Activated CD4-positive, alpha-beta T cell treated with anti-CD3 and anti-CD28 coated beads for 48 hours (primary cell): ENCODE results near the gene CDC42EP3.

Source experiments
- DNase-seq: peaks from one replicate; pipeline ENCODE4 v3.0.0-alpha.2; 2020

The CDC42EP3 gene

GRCh38 chr2:37633845-37634244 is 37.6 kb downstream of the CDC42EP3 start:
- DNase-seq: no peak

DNA sequence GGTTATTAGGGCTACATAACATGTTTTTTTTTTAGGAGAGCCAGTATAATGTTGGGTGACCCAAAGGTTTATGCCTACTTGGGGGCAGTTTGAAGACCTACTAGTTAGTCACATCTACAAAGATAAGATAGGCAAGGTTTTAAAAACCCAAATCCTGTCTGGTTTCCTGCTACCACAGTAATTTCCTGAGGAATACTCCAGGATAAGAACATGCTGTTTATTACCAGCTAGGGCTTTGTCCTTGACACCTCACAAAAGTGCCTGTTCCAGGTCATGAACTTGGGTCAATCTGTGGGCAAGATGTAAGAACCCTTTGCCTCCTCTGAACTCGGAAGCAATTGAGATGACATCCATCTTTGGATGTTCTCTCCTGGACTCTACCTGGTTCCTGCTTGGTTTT is 38.2 kb downstream of the CDC42EP3 start:
- DNase-seq: no peak

DNA sequence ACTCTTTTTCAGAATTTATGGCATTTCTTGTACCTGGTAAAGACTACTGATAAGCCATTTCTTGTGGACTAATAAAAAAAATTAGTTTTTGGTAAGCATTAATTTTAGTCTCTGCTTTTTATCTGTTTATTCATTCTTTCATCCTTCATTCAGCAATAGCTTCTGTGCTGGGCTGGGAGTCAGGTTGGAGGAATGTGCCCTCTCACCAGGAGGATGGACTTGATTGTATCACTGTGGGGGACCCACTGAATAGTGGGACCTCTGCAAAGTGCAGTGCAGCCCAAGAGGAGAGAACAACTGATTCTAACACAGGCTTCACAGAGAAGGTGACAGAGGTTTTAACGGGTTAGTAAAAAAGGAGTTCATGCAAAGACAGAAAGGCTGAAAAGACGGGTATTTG is 39.1 kb downstream of the CDC42EP3 start:
- no peak for DNase-seq

- no peak for DNase-seq
Observed at GRCh38 chr2:37631698-37632097, 39.7 kb downstream of the CDC42EP3 start.

DNA sequence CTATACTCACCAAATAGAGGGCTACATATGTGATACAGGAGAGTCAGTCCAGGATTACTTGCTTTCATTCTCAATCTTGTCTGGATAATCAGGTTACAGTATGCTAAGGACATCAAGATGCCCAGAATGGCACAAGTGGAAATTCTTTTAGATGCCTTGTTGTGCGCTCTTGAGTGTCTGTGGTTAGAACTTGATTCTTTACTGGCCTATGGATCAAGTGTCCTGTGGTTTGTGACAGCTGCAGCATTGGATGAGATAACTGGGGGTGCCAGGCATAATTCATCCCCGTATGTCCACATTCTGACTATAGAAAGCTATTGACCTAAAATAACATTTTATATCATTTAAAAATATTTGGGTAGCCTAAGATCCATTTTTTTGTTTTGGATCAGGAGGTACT is 40.1 kb downstream of the CDC42EP3 start:
- DNase-seq: no peak

DNA sequence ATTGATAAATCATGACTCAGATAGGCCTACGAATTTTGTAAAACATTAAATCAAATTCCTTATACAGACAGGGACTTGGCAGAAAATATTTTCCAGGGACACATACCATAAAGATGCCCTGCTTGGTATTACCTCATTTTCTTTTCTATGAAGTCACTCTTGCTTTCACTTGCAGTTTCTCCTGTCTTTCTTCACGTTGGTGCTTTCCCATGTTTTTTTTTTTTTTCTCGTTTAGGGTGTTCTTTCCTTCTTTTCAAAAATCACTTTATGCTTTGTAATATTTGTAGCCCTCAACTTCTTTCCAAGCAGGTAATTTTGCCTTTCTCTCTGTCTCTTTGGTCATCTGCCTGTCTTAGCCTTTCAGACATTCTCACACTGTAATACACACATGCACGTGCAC is 40.7 kb downstream of the CDC42EP3 start:
- no peak for DNase-seq

GRCh38 chr2:37630301-37630700 is 41.1 kb downstream of the CDC42EP3 start:
- DNase-seq: no peak

- no peak for DNase-seq
Observed at GRCh38 chr2:37629529-37629928, 41.9 kb downstream of the CDC42EP3 start.

DNA sequence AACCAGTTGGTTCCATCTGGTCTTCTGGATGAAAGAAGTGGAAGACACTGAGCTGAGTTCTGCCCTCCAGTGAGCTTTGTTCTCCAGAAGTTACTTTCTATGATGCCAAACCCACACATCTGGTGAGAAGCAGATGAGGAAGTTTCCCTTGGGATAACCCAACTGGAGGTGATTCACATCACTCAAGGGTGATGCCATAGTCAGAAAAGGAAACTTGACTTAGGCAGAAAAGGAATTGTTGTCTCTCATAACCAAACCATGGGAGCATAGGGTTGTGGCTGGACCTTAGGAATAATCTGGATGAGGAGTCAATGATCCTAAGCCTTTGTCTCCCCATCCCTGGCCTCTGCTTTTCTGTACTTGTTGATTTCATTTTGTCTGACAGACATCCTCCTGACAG is 43.7 kb downstream of the CDC42EP3 start:
- no peak for DNase-seq

GRCh38 chr2:37625796-37626571 is 45.5 kb downstream of the CDC42EP3 start:
- DNase-seq: peak; percentile 60

- DNase-seq: no peak
Observed at GRCh38 chr2:37625156-37625555, 46.3 kb downstream of the CDC42EP3 start.

DNA sequence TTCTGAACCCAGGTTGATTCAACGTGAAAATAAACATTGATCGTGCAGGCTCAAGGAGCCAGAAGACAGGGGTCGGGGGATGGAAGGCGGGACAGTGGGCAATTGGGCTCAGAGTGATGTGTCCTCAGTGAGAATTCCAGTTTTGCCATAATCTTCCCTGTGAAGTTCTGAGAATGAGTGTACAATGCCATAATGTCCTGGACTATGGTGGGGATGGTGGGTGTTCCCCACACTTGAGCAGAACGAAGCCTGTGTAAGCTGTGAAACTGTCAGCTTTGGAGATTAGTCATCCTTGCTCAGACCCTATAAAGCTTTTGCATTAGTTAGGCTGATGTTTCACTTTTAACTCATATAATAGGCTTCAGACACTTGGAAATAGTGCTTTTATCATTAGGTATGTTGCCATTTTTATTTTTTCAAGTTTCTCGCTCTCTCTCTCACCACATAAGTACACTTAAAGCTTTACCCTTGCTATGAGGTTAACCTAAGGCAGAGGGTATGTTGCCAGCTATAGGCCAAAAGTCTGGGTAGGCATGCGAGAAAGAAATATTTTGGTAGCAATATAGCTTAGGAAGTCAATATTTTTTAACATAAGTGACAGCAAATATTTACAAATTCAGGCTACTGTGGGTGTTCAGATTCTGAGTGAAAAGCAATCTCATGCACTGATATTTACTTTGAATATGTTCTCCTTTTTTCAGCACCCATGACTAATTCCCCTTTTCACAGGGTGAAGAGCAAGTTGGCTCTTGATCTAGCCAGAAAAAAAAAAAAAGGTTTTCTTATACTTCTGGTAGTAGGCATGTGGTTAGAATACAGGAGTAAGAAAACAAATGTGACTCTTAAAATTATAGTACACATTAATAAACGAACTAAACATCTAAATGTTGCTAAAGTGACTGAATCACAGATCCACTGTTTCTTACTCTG is 47.2 kb downstream of the CDC42EP3 start:
- peak; percentile 37 for DNase-seq

DNA sequence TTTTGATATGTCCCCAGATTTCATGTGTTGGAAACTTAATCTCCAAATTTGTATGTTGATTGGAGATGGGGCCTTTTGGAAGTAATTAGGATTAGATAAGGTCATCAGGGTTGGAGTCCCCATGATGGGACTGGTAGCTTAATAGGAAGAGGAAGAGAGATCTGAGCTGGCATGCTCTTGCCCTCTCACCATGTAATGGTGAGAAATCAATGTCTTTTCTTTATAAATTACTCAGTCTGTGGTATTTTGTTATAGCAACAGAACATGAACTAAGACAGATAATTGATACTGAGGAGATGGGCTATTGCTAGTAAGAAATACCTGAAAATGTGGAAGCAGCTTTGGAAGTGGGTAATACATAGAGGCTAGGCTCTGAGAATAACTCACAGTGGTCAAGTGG is 48.0 kb downstream of the CDC42EP3 start:
- no peak for DNase-seq

- DNase-seq: no peak
Observed at GRCh38 chr2:37622450-37623100, 48.9 kb downstream of the CDC42EP3 start.

DNA sequence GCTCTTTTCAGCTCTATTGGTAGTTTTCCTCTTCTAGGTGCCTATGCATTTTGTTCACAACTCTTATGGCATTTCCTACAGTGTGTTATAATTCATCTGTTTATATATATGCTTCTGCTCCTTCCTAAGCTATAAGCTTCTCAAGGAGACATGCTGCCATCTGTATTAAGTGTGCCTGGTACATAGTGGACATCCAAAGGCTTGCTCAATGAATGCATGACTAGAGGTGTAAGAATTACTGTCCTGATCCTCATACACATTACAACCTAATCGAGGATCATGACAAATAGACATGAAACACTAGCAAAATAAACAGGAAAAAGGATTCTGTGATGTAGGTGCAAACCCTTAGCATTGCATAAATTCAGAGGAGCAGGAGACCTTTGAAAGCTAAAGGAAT is 50.2 kb downstream of the CDC42EP3 start:
- no peak for DNase-seq

DNA sequence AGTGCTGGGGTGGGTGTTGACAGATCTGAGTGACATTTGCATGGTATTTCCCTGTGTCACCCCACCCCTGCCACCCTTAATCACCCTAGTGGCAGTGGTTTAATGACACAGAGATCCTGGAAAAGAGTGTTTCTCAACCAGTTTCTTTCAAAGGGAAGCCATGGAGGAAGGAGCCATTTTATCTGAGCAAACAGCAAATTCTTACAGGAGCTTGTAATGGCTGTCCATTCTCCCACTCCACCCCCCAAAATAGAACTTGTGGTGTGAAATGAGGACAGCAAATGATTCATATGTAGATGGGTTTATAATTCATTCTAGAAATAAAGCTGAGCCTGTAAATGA is 51.5 kb downstream of the CDC42EP3 start:
- DNase-seq: no peak

GRCh38 chr2:37619230-37619958 is 52.0 kb downstream of the CDC42EP3 start:
- no peak for DNase-seq

- no peak for DNase-seq
Observed at GRCh38 chr2:37618326-37618725, 53.1 kb downstream of the CDC42EP3 start.

DNA sequence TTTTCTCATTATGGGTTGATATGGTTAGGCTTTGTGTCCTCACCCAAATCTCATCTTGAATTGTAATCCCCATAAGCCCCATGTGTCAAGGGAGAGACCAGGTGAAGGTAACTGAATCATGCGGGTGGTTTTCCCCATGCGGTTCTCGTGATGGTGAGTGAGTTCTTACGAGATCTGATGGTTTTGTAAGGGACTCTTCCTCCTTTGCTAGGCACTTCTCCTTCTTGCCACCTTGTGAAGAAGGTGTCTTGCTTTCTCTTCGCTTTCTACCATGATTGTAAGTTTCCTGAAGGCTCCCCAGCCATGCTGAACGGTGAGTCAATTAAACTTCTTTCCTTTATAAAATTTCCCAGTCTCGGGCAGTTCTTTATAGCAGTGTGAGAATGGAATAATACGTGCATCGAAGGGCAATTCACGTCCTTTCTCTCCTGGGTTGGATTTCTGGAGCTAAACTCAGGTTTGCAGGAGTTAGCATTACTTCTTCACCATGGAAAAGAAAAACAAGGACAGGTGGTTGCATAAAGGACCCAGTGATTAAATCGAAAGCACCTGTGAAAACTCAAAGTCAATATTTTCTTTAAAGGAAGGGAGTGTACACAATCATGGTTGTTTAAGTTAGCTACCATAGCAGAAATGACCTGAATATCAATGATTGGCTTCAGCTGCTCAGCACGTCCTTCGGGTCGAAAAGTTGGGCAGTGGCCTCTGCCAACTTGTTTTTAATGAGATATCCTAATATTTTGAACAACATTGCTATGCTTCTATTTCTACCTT is 54.1 kb downstream of the CDC42EP3 start:
- no peak for DNase-seq

DNA sequence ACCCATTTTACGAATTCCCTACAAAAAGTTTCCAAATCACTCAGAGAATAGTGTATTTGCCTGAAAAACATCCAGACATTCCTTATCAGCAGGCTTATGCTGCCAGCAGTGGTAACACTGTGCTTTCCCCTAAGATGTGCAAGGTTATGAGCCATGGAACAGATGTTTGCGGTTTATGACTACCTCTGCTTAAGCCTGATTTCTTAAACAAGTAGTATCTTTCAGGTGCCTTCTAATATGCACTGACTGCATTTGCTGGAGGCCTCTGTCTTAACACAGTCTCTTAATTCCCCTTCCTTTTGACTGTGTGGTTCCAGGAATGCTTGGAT is 54.8 kb downstream of the CDC42EP3 start:
- no peak for DNase-seq

- DNase-seq: peak; percentile 32
Observed at GRCh38 chr2:37615804-37616676, 55.4 kb downstream of the CDC42EP3 start.
